ENCODE results near the gene PLA2G12A.

PLA2G12A gene

GRCh38 chr4:109702950-109703663 is 26.8 kb downstream of the PLA2G12A start, which contains the start of gene CASP6 (continued):
- TF ChIP-seq MZF1 (tag by site-specific recombination; IDR thresholded peaks at IDR 0.05; ENCODE audit: borderline replicate concordance) (no peak), ZNF23 (tag by site-specific recombination; IDR thresholded peaks at IDR 0.05; ENCODE audit: borderline replicate concordance) (no peak), ZNF561 (tag by site-specific recombination; IDR thresholded peaks at IDR 0.05; ENCODE audit: borderline replicate concordance) (no peak), ZNF747 (tag by site-specific recombination; IDR thresholded peaks at IDR 0.05) (no peak), ZNF449 (tag by site-specific recombination; IDR thresholded peaks at IDR 0.05) (no peak), OVOL3 (tag by site-specific recombination; IDR thresholded peaks at IDR 0.05) (no peak), ZNF571 (tag by site-specific recombination; IDR thresholded peaks at IDR 0.05) (no peak), ZFP3 (tag by site-specific recombination; IDR thresholded peaks at IDR 0.05; ENCODE audit: low read depth) (no peak), ZBTB10 (tag by site-specific recombination; IDR thresholded peaks at IDR 0.05) (0 out of 2 replicates have a peak, but pooled peaks have one; percentile 18), ZNF274 (IDR thresholded peaks at IDR 0.05; ENCODE audit: low read length) (no peak), ZNF274 (tag by site-specific recombination; IDR thresholded peaks at IDR 0.05; ENCODE audit: borderline replicate concordance) (no peak), ZNF521 (tag by site-specific recombination; IDR thresholded peaks at IDR 0.05) (no peak), ZNF600 (tag by site-specific recombination; IDR thresholded peaks at IDR 0.05) (peak; percentile 26; the same call in 1 of the 2 replicates), CTCF (tag by site-specific recombination; IDR thresholded peaks at IDR 0.05) (peak; percentile 83), ZNF639 (tag by site-specific recombination; IDR thresholded peaks at IDR 0.05) (no peak), ZNF2 (tag by site-specific recombination; IDR thresholded peaks at IDR 0.05) (no peak), ZNF214 (tag by site-specific recombination; IDR thresholded peaks at IDR 0.05; ENCODE audit: borderline replicate concordance) (no peak), ZBTB49 (tag by site-specific recombination; IDR thresholded peaks at IDR 0.05; ENCODE audit: low read depth) (no peak), ZNF488 (tag by site-specific recombination; IDR thresholded peaks at IDR 0.05) (no peak), ZNF837 (tag by site-specific recombination; IDR thresholded peaks at IDR 0.05) (no peak), ZNF792 (tag by site-specific recombination; IDR thresholded peaks at IDR 0.05) (no peak), ZNF398 (tag by site-specific recombination; IDR thresholded peaks at IDR 0.05) (no peak), ZNF324 (tag by site-specific recombination; IDR thresholded peaks at IDR 0.05) (no peak), BCL6B (tag by site-specific recombination; IDR thresholded peaks at IDR 0.05) (no peak), KLF1 (tag by site-specific recombination; IDR thresholded peaks at IDR 0.05) (no peak), ZNF701 (tag by site-specific recombination; IDR thresholded peaks at IDR 0.05) (no peak)

Data from HEK293 (cell line).